ENCODE measurements around the gene GNAL.

The GNAL gene

DNA sequence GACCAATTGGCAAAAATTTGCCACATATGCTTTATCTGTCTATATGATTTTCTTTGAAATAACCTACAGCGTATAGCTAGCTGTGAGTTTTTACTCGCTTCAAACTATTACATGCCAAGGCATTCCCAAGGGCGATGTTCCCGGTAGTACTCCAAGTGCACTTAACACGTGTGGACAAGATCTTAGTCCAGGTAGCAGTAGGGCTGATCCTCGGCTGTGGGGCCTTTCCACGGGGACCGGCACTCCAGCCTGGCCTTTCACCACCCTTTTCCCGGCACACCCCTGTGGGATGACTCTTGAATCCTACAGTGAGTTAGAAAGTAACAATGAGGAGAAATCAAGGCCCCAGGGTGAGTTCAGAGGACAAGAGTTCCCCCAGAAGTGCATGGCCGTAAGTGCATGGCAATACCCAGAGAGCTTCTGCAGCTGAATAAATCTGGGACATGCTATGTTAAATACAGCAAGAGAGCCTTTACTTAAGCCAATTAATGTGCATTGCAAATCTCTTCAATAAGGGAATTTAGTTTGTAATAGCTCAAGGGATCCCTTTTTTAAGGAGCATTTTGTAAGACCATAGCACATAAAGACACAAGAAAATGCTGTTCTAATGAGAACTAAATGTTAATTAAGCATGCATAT lies 188.6 kb downstream of the GNAL start:
- Histone ChIP-seq H3K79me2 (no peaks in the 10 kb centered on the region), H3K27me3 (ENCODE audit: control insufficient read depth, insufficient read depth, low read length) (no peaks in the 10 kb centered on the region), H2AFZ (no peak overlapping the region), H3K4me1 (no peaks in the 10 kb centered on the region), H3K36me3 (ENCODE audit: control insufficient read depth, insufficient read depth, low read length) (no peaks in the 10 kb centered on the region), H3K9me3 (ENCODE audit: control insufficient read depth, low read length) (no peaks in the 10 kb centered on the region), H3K4me3 (ENCODE audit: low read depth, low read length) (no peak overlapping the region), H3K4me2 (ENCODE audit: low read length) (no peak overlapping the region), H3K9ac (no peak overlapping the region), H3K27ac (no peak overlapping the region)
- TF ChIP-seq, protein P1, sequence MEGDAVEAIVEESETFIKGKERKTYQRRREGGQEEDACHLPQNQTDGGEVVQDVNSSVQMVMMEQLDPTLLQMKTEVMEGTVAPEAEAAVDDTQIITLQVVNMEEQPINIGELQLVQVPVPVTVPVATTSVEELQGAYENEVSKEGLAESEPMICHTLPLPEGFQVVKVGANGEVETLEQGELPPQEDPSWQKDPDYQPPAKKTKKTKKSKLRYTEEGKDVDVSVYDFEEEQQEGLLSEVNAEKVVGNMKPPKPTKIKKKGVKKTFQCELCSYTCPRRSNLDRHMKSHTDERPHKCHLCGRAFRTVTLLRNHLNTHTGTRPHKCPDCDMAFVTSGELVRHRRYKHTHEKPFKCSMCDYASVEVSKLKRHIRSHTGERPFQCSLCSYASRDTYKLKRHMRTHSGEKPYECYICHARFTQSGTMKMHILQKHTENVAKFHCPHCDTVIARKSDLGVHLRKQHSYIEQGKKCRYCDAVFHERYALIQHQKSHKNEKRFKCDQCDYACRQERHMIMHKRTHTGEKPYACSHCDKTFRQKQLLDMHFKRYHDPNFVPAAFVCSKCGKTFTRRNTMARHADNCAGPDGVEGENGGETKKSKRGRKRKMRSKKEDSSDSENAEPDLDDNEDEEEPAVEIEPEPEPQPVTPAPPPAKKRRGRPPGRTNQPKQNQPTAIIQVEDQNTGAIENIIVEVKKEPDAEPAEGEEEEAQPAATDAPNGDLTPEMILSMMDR (IDR thresholded peaks at IDR 0.05) = no peak

DNA sequence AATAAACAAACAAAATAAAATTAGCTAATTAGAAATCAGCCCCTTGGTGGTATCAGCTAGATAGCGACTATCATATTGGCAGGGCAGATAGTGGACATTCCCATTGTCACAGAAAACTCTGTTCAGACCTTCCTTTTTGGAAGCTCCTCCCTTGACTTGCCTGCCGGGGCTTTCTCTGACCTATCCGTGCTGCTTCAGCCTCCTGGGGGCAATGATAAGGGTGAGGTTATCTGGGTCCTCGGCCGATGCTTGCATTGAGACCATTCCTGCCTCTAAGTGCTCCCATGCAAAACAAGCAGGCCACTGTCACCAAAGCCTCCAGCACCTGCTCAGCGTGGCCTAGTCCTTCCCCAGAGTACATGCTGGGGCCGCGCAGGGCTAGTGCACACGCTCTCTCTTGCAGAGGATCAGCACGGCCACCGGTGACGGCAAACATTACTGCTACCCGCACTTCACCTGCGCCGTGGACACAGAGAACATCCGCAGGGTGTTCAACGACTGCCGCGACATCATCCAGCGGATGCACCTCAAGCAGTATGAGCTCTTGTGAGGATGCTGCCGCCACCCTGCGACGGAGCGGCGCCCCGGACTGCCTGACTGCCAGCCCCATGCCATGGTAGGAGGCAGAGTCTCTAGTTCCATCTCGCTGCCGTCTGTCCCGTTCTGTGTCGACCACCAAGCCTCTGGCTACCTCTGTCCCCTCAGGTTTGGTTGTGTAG lies 191.7 kb downstream of the GNAL start:
- Histone ChIP-seq H3K27me3 (ENCODE audit: control insufficient read depth, insufficient read depth, low read length) (no peaks in the 10 kb centered on the region), H3K9ac (no peak overlapping the region), H2AFZ (no peak overlapping the region), H3K36me3 (ENCODE audit: control insufficient read depth, insufficient read depth, low read length) (no peaks in the 10 kb centered on the region), H3K79me2 (no peaks in the 10 kb centered on the region), H3K27ac (no peak overlapping the region), H3K4me1 (no peaks in the 10 kb centered on the region), H3K4me2 (ENCODE audit: low read length) (no peak overlapping the region), H3K4me3 (ENCODE audit: low read depth, low read length) (no peak overlapping the region), H3K9me3 (ENCODE audit: control insufficient read depth, low read length) (no peaks in the 10 kb centered on the region)
- TF ChIP-seq, protein P1 (IDR thresholded peaks at IDR 0.05) = no peak

DNA sequence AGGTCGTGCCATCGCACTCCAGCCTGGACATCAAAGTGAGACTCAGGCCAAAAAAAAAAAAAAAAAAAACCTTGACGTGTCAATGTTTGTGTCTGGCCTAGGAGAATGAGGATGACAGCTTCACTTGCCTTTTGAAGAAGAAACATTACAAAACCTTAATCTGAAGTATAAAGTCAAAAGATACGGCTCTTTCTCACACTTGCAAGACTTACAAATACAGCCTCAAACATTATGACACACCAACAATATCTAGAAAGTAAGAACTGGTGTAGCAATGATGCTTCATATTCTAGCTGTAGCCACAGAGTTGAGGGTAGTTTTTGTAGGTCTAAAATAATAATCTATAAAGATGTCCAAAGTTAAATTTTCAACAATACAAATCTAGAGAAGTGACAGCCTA lies 193.6 kb downstream of the GNAL start:
- Histone ChIP-seq H3K27ac (no peak overlapping the region), H3K4me2 (ENCODE audit: low read length) (no peak overlapping the region), H3K27me3 (ENCODE audit: control insufficient read depth, insufficient read depth, low read length) (no peaks in the 10 kb centered on the region), H3K4me1 (peaks cover 5% of the 10 kb centered on the region), H3K4me3 (ENCODE audit: low read depth, low read length) (no peak overlapping the region), H2AFZ (no peak overlapping the region), H3K9me3 (ENCODE audit: control insufficient read depth, low read length) (no peaks in the 10 kb centered on the region), H3K36me3 (ENCODE audit: control insufficient read depth, insufficient read depth, low read length) (no peaks in the 10 kb centered on the region), H3K9ac (no peak overlapping the region), H3K79me2 (no peaks in the 10 kb centered on the region)
- TF ChIP-seq, protein P1 (IDR thresholded peaks at IDR 0.05) = no peak

DNA sequence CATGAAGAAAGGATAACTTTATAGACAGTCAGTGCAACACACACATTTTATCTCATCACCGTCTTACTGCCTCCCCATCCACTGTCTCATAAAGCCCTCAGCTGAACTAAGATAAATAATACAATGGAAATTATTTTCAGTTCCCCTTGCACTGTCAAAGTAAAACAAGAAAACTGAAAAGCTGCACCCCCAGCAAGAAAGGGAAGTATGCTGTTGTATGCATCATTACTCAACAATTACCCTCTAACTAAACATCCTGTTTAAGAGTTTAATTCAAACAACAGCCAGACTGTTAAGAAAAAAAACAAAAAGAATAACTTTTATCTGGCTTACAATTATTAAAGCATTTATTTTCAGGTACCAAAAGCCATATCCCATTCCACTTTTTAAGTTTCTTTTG lies 194.1 kb downstream of the GNAL start:
- Histone ChIP-seq H3K9ac (no peak overlapping the region), H2AFZ (no peak overlapping the region), H3K4me2 (ENCODE audit: low read length) (no peak overlapping the region), H3K36me3 (ENCODE audit: control insufficient read depth, insufficient read depth, low read length) (no peaks in the 10 kb centered on the region), H3K27me3 (ENCODE audit: control insufficient read depth, insufficient read depth, low read length) (no peaks in the 10 kb centered on the region), H3K4me3 (ENCODE audit: low read depth, low read length) (no peak overlapping the region), H3K9me3 (ENCODE audit: control insufficient read depth, low read length) (no peaks in the 10 kb centered on the region), H3K79me2 (no peaks in the 10 kb centered on the region), H3K4me1 (peaks cover 8% of the 10 kb centered on the region), H3K27ac (no peak overlapping the region)
- TF ChIP-seq, protein P1 (IDR thresholded peaks at IDR 0.05) = no peak
